HG03432 (cell line): Measurements from ENCODE around the gene CMPK1.

Source experiments
- ATAC-seq: cut with Tn5 transposase; IDR thresholded peaks from one replicate; pipeline ENCODE4 v1.9.1; 2021; ENCODE audit warnings: mild to moderate bottlenecking, moderate library complexity; ENCODE audit not compliant: unreplicated experiment

CMPK1 gene

DNA sequence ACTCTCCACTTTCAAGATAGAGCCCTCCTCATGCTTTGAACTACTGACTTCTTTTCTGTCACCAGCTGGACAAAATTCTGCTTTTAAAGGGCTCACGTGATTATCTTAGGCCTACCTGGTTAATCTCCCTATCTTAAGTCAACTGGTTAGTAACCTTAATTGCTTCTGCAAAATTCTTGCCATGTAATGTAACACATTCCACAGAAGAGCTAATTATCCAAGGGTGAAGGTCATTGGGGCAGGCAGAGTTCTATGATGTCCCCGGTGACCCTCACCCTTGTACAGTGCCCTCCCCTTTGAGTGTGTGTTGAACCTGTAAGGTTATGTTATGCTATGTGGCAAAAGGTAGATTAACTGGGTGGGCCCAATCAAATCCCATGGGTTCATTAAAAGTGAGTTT, 57.3 kb downstream of the CMPK1 start:
- no peak for ATAC-seq

GRCh38 chr1:47393141-47393540, 59.6 kb downstream of the CMPK1 start:
- ATAC-seq, result no peak

GRCh38 chr1:47395433-47395832, 61.8 kb downstream of the CMPK1 start:
- ATAC-seq, result no peak

DNA sequence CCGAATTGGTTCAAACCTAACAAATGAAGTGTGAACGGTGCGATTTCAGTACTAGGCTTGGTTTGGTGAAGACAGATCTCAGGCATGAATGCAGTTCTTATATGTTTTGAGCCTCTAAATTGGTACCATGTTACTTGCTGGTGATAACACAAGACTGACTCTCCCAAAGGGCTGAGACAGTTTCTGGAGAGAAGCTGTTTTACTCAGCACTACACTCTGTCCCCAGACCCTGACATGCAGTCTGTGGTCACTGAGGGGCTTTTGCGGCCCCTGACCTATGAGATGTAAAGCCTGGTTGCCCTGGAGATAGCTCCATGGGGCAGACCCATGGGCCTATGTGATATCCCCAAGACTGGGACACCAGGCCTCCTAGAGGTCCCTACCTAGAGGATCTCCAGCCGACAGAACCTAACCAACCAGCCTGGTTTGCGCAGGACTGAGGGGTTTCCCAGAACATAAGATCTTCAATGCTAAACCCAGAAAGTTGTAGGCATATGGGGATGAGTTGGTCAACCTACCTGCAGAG, 63.1 kb downstream of the CMPK1 start:
- no peak for ATAC-seq

- no peak for ATAC-seq
Observed at GRCh38 chr1:47399138-47399845, 65.7 kb downstream of the CMPK1 start.

GRCh38 chr1:47399846-47400155, 66.2 kb downstream of the CMPK1 start:
- no peak for ATAC-seq

DNA sequence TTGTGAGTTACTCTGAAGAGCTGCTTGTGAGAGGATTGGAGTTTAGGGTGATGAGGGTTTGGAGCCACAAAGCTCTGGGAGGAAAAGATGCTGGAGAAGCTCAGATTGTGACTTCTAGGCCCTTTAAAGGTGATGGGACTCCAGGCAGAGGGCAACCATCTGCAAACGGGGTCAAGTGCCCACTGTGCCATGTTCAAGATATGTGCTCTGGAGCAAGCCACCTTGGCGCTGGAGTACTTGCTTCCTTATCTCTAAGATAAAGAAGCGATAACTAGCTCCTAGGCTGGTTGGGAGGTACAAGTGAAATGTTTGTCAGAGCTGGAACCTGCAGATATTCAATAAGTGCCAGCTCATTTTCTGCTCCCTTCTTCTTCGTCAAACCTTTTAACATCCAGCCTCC, 68.2 kb downstream of the CMPK1 start:
- ATAC-seq, result no peak

DNA sequence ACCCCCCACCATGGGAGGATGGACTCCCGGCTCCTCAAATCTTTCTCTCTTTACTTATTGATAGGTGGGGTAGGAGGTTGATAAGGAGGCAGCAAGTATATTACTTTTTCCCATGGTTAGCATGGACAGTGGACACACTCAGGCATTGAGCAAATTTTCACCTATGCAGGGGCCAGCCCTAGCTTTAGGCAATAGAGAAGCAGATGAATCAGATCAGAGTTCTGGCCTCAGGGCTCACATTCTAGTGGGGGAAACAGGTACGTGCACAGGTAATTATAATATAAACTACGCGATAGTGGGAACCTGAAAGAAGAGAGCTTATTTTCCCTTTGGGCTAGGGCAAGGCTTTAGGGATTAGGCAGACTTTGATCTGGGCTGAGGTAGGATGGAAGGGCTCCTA, 69.0 kb downstream of the CMPK1 start:
- ATAC-seq, result no peak

- no peak for ATAC-seq
Observed at GRCh38 chr1:47403321-47403910, 69.8 kb downstream of the CMPK1 start.

GRCh38 chr1:47405697-47406096, 72.1 kb downstream of the CMPK1 start:
- no peak for ATAC-seq

- no peak for ATAC-seq
Observed at GRCh38 chr1:47406966-47407365, 73.4 kb downstream of the CMPK1 start.

- no peak for ATAC-seq
Observed at GRCh38 chr1:47407481-47407880, 73.9 kb downstream of the CMPK1 start.

- no peak for ATAC-seq
Observed at GRCh38 chr1:47409311-47410067, 75.9 kb downstream of the CMPK1 start.

DNA sequence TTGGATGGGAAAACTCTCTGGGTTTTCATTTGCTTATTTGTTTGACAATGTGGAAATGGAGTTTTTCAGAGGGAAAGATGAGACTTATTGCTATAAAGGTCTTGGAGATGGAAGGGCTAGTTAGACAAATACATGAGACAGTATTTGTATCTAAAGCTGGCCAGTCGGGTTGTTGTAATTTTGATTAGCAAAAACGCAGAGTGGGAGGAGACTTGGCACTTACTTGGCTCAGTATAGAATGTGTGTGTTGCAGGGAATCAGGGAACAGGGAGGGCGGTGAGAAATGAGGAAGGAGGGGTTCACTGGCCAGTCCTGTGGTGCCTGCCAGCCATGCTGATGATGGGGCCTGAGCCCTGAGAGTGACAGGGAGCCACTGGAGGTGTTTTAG, 76.5 kb downstream of the CMPK1 start:
- no peak for ATAC-seq

DNA sequence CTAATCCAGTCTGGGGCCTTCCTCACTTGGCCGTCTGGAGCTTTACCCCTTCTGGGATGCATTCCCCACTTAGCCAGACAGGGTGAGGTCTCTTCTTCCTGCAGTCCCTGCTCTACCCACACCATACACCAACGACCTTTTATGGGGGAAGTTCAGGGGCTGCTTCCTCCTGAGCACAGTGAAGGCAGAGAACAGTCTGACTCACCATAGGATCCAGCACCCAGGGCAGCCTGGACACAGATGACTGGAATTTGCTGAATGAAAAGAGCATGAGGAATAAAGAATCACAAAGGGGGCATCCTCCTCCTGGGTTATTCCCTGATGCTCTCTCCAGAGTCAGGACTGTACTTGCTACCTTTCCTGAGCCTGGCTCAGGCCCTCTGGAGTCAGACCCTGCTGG, 77.8 kb downstream of the CMPK1 start:
- no peak for ATAC-seq

- no peak for ATAC-seq
Observed at GRCh38 chr1:47412437-47412836, 78.8 kb downstream of the CMPK1 start.

GRCh38 chr1:47415728-47416318, 82.2 kb downstream of the CMPK1 start, which contains the start of gene FOXE3:
FOXE3 (plus strand) TSS chr1:47416285; CDS start chr1:47416316, 31 bp downstream.
- ATAC-seq, result no peak

DNA sequence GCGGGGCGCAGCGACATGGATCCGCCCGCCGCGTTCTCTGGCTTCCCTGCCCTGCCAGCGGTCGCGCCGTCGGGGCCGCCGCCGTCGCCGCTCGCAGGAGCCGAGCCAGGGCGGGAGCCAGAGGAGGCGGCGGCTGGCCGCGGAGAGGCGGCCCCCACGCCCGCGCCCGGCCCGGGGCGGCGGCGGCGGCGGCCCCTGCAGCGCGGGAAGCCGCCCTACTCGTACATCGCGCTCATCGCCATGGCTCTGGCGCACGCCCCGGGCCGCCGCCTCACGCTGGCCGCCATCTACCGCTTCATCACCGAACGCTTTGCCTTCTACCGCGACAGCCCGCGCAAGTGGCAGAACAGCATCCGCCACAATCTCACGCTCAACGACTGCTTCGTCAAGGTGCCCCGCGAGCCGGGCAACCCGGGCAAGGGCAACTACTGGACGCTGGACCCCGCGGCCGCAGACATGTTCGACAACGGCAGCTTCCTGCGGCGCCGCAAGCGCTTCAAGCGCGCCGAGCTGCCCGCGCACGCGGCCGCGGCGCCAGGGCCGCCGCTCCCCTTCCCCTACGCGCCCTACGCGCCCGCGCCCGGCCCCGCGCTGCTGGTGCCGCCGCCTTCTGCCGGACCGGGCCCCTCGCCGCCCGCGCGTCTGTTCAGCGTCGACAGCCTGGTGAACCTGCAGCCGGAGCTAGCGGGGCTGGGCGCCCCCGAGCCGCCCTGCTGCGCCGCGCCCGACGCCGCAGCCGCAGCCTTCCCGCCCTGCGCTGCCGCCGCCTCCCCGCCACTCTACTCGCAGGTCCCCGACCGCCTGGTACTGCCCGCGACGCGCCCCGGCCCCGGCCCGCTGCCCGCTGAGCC, 83.0 kb downstream of the CMPK1 start:
- no peak for ATAC-seq

GRCh38 chr1:47417170-47418044, 83.8 kb downstream of the CMPK1 start:
- no peak for ATAC-seq

DNA sequence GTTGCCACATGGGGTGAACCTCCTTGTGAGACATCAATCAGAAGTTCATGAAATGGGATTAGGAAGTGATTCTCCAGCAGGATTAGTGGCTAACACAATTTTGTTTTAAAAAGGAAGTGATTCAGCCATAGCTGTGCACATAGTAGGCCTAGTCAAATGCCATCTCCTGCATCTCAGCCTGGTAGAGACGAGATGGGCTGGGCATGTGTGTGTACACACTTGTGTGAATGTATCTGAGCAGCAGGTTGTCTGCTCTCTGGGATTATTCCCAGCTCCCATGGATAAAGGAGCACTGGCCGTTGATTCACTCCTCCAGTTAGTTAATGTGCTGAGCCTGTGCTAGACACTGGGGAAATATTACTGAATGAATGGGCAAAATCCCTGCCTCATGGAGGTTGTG, 84.5 kb downstream of the CMPK1 start:
- no peak for ATAC-seq
